Suprapubic skin (tissue), 3 donors: ENCODE results near the gene PPRC1.

Experiments
- CTCF ChIP-seq, 2 donors: fragments of 200-600 bp in 1 of 2; fragments of 450-650 bp in 1 of 2; sonication (generic) in 1 of 2; IDR thresholded peaks; one replicate each; pipeline ENCODE4 v1.5.1; 2016 to 2019; ENCODE audit warnings: antibody characterized with exemption in 2 of 2, mild to moderate bottlenecking in 1 of 2, moderate library complexity in 1 of 2
- POLR2AphosphoS5 ChIP-seq, 3 donors: sonication (generic); formaldehyde crosslinking; IDR thresholded peaks; one replicate each; pipeline ENCODE4 v1.6.1; 2017; ENCODE audit warnings: antibody characterized with exemption in 3 of 3

- TF ChIP-seq POLR2AphosphoS5 (IDR thresholded peaks at IDR 0.05) = no peak
- no peak for TF ChIP-seq CTCF (IDR thresholded peaks at IDR 0.05)
Measured at GRCh38 chr10:102172288-102172687, 39.4 kb downstream of the PPRC1 start.
